GM12874 (cell line): ENCODE measurements around the gene MTRR.

Experiments used
- CTCF ChIP-seq: IDR thresholded peaks from 2 replicates; pipeline ENCODE4 v1.5.1; 2011; ENCODE audit warnings: low read depth, mild to moderate bottlenecking, control low read depth, low read length, moderate library complexity; ENCODE audit not compliant: insufficient read depth

MTRR gene

DNA sequence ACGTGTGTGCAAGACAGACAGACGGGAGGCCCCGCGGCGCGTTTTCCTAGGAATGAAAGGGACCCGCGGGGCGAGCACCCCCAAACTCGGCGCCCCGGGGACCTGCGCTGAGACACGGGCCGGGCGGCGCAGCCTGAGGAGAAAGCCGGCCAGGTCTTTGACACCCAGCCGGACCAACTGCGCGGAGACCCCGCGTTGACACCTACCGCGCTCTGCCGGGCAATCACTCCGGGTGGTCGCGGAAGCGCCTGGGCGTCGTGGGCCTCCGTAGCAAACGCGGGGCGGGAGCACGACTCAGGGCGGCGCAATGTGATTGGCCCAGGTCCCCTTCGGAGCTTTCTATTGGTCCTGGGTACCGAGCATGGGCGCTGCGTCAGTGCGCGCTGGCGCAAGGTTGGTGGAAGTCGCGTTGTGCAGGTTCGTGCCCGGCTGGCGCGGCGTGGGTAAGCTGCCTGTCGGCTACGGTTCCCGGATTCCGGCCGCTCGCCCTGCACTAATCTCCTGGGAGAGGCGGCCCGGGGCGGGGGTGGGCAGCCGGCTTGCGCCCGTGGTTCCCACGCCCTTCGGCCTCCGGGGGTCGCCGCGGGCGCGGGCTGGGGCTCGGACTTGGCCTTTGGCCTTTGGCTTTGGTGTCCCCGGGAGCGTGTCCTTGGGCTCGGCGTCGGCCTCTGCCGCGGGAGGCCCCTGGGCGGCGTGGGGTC, at the start of gene MTRR, which contains the start of gene FASTKD3:
MTRR (plus strand) TSS at position 376 of the 701 bp plus-strand sequence. CDS start 1,647 bp downstream, outside the sequence.
FASTKD3 (minus strand) TSS at position 259 of the 701 bp plus-strand sequence. CDS start 948 bp downstream, outside the sequence.
- no peak for TF ChIP-seq CTCF

- TF ChIP-seq CTCF = no peak
Measured at GRCh38 chr5:7822449-7822848, 46.5 kb upstream of the MTRR start.

GRCh38 chr5:7823594-7823993, 45.4 kb upstream of the MTRR start:
- TF ChIP-seq CTCF = no peak

DNA sequence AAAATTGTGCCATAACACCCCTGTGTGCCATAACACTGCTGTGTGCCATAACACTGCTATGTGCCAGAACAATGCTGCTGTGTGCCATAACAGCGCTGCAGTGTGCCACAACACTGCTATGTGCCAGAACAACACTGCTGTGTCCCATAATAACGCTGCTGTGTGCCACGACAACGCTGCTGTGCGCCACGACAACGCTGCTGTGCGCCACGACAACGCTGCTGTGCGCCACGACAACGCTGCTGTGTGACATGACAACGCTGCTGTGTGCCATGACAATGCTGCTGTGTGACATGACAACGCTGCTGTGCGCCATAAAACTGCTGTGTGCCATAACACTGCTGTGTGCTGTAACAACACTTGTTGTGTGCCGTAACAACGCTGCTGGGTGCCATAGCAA, 44.0 kb upstream of the MTRR start:
- TF ChIP-seq CTCF = no peak

DNA sequence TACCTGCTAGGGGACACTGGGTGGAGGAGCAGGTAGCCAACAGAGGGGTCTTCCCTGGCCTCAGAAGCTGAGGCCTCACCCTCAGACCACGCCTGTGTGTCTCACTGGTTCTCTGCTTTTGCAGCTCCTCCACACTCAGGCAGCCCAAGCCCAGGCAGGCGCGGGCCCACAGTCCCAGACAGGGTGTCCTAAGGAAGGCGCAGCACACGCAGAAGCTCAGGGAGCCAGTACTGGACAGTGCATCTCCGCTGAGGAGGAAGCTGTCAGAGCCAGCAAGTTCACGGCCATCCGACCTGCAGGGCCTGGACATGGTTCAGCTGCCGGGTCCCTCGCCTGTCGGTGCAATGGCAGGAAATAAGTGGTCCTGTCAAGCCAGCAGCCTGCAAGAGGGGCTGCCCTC, 43.3 kb upstream of the MTRR start:
- no peak for TF ChIP-seq CTCF

GRCh38 chr5:7827610-7828009, 41.3 kb upstream of the MTRR start:
- no peak for TF ChIP-seq CTCF

DNA sequence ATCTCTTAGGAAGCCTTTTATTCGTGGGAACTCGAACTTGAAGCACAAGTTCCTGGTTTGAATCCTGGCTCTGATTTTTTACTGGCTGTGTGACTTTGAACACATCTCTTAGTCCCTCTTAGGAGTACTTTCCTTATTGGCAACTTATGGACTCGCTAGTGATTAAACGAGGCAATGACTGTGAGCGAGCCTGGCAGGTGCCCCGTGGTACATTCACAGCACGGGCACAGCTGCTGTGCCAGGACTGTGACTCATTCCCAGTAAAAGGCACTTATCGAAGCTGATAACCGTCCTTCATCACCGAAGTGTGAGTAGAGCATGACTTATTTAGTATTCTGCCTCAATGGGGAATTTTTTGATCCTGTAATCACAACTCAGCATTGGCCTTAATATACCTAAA, 40.7 kb upstream of the MTRR start:
- no peak for TF ChIP-seq CTCF
